ENCODE results near the gene TMEM101.
"Not testable (repeated sequence)": the region's sequence is repeated elsewhere in the genome, so short reads cannot be mapped to it uniquely, and the experiment has no call there.

TMEM101 gene

GRCh38 chr17:44024271-44024663, 9.5 kb upstream of the TMEM101 start:
- DNase-seq (ENCODE audit: low read depth in 1 of 2, low spot score in 1 of 2), result no peak

- DNase-seq (ENCODE audit: low read depth in 1 of 2, low spot score in 1 of 2), result no peak
These were observed 8.9 kb upstream of the TMEM101 start for GRCh38 chr17:44023545-44024270.

- DNase-seq (ENCODE audit: low read depth in 1 of 2, low spot score in 1 of 2), result no peak
These were observed 7.5 kb upstream of the TMEM101 start for GRCh38 chr17:44022246-44022645.

- DNase-seq (ENCODE audit: low read depth in 1 of 2, low spot score in 1 of 2), result not testable (repeated sequence)
These were observed 6.5 kb upstream of the TMEM101 start for GRCh38 chr17:44021227-44021626.

GRCh38 chr17:44014133-44014436, 678 bp downstream of the TMEM101 start:
- DNase-seq (ENCODE audit: low read depth in 1 of 2, low spot score in 1 of 2), result no peak

- no peak for DNase-seq (ENCODE audit: low read depth in 1 of 2, low spot score in 1 of 2)
These were observed 1.9 kb downstream of the TMEM101 start for GRCh38 chr17:44012874-44013273.

- no peak for DNase-seq (ENCODE audit: low read depth in 1 of 2, low spot score in 1 of 2)
These were observed 2.4 kb downstream of the TMEM101 start for GRCh38 chr17:44012391-44012790.

GRCh38 chr17:44011876-44012275, 2.9 kb downstream of the TMEM101 start:
- DNase-seq (ENCODE audit: low read depth in 1 of 2, low spot score in 1 of 2), result no peak

GRCh38 chr17:44010966-44011647, 3.7 kb downstream of the TMEM101 start:
- no peak for DNase-seq (ENCODE audit: low read depth in 1 of 2, low spot score in 1 of 2)

GRCh38 chr17:44008205-44008909, 6.4 kb downstream of the TMEM101 start:
- no peak for DNase-seq (ENCODE audit: low read depth in 1 of 2, low spot score in 1 of 2)

GRCh38 chr17:44007346-44008204, 7.2 kb downstream of the TMEM101 start:
- no peak for DNase-seq (ENCODE audit: low read depth in 1 of 2, low spot score in 1 of 2)

GRCh38 chr17:44006598-44007345, 8.0 kb downstream of the TMEM101 start:
- peak; percentile 94 to 99 for DNase-seq (ENCODE audit: low read depth in 1 of 2, low spot score in 1 of 2)

GRCh38 chr17:44006272-44006597, 8.5 kb downstream of the TMEM101 start:
- DNase-seq (ENCODE audit: low read depth in 1 of 2, low spot score in 1 of 2), result no peak

- peak in 1 of 2 donors; percentile 24 for DNase-seq (ENCODE audit: low read depth in 1 of 2, low spot score in 1 of 2)
These were observed 9.1 kb downstream of the TMEM101 start for GRCh38 chr17:44005527-44006271.

GRCh38 chr17:44004761-44005526, 9.8 kb downstream of the TMEM101 start:
- no peak for DNase-seq (ENCODE audit: low read depth in 1 of 2, low spot score in 1 of 2)

GRCh38 chr17:44004077-44004760, 10.5 kb downstream of the TMEM101 start, which contains the start of gene NAGS:
TSS of gene NAGS (plus strand) at chr17:44004622. CDS start at chr17:44004664, 42 bp downstream.
- DNase-seq (ENCODE audit: low read depth in 1 of 2, low spot score in 1 of 2), result no peak

- no peak for DNase-seq (ENCODE audit: low read depth in 1 of 2, low spot score in 1 of 2)
These were observed 12.5 kb downstream of the TMEM101 start for GRCh38 chr17:44002141-44002848.

GRCh38 chr17:44001461-44001920, 13.3 kb downstream of the TMEM101 start:
- DNase-seq (ENCODE audit: low read depth in 1 of 2, low spot score in 1 of 2), result no peak

Measured in activated T-helper 1 cell treated with anti-CD3 and anti-CD28 coated beads, Interleukin-2, amount 50 U/mL, for 16 hours (primary cell).